Measurements from ENCODE around the gene ADAMTS10.
"Not testable (repeated sequence)": the region's sequence is repeated elsewhere in the genome, so short reads cannot be mapped to it uniquely, and the experiment has no call there.

Gene ADAMTS10

GRCh38 chr19:8595651-8596050 lies 14.9 kb downstream of the ADAMTS10 start:
- no peak for DNase-seq

- DNase-seq = no peak
Observed at GRCh38 chr19:8593931-8594330, 16.6 kb downstream of the ADAMTS10 start.

- peak in 50 of 51 donors; percentile 3 to 91 (median 78) for DNase-seq
Observed at GRCh38 chr19:8592231-8593009, 18.1 kb downstream of the ADAMTS10 start.

DNA sequence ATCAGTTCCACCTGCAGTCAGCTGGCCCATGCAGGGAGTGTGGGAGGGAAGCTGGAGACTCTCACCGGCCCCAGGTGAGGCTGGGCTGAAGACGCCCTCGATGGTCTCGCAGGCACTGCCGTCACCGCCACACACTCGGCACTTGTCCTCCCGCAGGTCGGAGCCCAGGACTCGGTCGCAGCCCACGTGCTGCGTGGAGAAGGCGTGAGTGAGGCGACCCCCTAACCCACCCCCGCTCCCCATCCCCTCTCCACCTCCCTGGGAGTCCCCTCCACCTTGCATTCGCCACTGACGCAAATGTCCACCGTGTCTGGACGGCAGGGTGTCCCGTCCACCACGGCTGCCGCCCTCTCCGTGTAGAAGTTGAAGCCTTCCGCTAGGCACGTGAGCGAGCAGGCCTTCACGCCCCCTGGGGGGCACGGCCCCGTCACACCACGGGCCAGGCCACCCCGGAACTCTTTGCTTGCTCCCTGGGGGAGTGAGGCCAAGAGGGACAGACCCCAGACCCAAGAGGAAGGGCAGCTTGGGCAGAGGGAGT lies 21.3 kb downstream of the ADAMTS10 start:
- DNase-seq = no peak

DNA sequence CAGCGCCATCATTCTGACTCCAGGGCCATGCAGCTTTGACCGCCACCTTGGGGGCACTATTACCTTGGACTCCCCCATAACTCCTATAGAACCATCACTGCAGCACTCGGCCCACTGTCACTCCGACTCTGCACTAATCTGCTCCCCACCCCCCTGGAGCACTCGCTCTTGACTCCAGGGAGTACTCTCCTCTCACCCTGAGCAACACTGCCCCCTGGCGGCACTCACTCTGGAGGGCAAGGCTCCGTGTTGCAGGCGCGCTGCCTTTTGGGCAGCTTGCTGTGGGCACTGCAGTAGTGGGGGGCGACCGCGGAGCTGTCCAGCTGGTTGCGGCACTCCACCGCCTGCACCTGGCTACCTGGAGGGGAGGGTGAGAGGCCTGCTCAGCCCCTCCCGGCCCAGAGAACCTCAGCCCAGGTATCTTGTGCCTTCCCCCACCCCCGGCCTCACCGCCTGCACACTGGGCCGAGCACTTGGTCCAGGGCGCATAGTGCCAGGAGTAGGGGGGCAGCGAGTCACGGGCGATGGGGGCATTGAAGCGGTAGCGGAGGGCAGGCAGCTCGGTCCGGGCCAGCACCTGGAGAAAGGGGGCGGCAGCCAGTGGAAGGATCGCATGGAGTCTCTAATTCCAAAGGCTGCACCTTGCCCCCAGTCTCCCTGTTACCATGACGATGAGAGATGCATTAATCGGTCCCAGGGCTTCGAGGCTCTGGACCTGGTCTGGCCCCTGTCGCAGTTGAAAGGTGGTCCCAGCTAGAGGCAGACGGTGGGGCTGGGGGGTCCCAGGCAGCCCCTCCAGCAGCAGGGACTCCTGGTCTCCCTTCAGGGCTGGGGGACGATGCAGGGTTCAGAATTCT lies 24.4 kb downstream of the ADAMTS10 start:
- DNase-seq = peak in 3 of 51 donors; percentile 13 to 21 (median 16)

DNA sequence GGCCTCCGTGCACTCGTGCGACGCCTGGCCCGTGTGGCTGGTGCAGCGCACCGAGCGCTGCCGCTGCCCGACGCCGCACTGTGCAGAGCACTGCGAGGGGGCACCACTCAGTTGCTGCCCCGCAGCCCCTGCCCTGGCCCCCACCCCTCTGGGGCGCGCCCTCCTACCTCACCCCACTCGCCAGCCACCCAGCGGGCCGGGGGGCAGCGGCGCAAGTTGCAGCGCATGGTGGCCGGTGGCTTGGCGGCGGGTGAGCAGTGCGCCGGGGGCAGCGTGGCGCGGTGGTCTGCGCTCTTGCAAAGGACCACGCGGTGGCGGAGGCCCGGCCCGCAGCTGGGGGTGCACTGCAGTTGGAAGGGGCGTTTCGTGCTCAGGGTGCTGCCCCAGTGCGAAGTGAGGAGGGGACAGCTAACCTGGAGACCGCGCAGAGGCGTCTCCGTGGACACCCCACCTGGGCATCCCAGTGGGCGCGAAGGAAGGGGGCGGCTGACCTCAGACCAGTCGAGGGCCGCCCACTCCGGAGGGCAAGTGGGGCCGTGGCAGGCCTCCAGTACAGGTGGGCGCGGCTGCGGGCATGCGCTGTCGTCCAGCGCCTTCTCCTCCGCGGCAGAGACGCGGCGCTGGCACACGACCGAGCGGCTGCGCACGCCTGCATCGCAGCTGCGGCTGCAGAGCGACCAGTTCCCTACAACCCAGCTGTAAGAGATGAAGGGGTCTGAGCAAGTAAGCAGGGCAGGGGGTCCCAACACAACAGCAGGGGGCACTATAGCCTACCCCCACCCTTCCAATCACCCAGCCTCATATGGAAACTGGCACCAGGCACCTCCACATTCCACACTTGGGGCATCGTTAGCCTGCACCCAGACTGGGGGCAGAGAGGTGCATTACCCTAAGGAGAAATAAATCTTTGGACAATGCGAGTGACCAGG lies 25.3 kb downstream of the ADAMTS10 start:
- DNase-seq = no peak

- peak in 44 of 51 donors; percentile 4 to 71 (median 38) for DNase-seq
Observed at GRCh38 chr19:8580710-8581281, 29.7 kb downstream of the ADAMTS10 start.

DNA sequence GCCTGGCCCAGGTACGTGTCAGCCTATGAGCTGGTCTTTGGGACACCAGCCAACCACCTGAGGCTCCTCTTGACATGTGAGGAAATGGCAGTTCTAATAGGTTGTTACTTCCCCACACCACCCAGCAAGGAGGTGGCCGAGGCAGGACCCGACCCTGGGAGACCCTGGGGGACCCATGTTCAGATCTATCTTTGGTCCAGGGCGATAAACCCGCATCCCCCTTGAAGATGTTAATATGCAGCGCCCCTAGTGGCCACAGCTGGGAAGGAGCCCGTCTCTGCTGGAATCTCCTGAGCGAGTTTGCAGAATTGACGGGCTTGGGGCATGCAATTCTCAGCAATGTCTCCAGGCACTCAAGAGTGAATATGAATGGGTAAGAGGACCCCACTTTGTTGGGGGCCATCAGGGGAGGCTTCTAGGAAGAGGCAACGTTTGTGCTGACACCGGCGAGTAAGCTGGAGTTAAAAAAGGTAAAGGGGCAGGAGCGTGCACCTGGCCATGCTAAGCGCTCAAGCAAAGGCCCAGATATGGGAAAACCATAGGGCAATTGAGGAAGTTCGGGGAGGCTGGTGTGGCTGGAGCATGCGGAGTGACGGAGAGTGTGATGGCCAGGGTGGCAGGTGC lies 31.8 kb downstream of the ADAMTS10 start:
- DNase-seq = peak in 44 of 51 donors; percentile 2 to 79 (median 36)

DNA sequence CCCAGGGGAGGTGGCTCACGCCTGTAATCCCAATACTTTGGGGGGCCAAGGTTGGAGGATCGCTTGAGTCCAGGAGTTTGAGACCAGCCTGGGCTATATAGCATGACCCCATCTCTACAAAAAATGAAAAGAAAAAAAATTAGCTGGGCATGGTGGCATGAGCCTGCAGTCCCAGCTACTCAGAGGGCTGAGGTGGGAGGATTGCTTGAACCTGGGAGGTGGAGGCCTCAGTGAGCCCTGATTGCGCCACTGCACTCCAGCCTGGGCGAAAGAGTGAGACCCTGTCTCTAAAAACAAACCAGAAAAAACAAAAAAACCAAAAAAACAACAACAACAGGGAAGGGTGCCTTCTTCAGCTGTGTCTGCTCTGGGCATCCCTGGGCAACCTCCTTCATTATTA lies 32.8 kb downstream of the ADAMTS10 start:
- no peak for DNase-seq

- DNase-seq = peak in 12 of 51 donors; percentile 4 to 36 (median 12)
Observed at GRCh38 chr19:8577247-8577646, 33.3 kb downstream of the ADAMTS10 start, which contains the start of gene MYO1F. MYO1F (minus strand) TSS chr19:8577442; CDS start chr19:8577309, 133 bp downstream.

GRCh38 chr19:8576273-8576993 lies 34.1 kb downstream of the ADAMTS10 start:
- peak in 2 of 51 donors; percentile 5 to 7 for DNase-seq

- no peak for DNase-seq
Observed at GRCh38 chr19:8575467-8575997, 35.0 kb downstream of the ADAMTS10 start.

- not testable (repeated sequence) for DNase-seq
Observed at GRCh38 chr19:8574619-8574922, 35.9 kb downstream of the ADAMTS10 start.

GRCh38 chr19:8573316-8573715 lies 37.2 kb downstream of the ADAMTS10 start:
- DNase-seq = no peak

GRCh38 chr19:8571006-8571411 lies 39.5 kb downstream of the ADAMTS10 start:
- peak in 22 of 51 donors; percentile 2 to 56 (median 26) for DNase-seq

DNA sequence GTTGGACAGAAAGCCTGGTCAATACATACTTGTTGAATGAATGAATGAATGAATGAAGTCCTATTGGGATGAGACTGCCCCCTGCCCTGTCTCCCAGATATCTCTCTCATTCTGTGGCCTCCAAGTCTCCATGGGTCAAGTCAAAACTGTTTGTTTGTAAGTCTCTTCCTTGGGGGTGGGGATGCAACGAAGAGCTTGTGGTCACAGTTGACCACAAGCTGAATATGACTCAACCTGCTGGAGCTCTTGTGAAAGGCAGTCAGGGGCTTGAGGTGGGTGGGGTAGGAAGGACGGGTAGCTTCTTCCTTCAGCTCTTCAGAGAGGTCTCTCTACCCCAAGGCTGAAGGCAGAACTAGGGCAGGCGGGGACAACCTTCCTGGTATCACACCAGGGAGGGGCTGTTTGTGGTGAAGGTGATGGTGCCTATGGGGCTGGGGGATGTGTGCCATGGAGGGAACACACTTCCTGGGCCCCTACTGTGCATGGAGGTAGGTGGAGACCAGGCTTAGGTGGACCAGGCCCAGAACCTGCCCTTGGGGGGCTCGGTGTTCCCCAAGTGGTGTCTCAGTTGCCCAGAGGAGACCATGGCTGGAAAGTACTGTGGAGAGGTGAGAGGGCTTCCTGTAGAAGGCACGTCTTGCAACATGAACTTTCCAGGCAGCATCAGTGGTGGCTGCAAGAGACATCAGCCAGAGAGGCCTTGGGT lies 41.3 kb downstream of the ADAMTS10 start:
- peak in 12 of 51 donors; percentile 5 to 43 (median 11) for DNase-seq

GRCh38 chr19:8567522-8568172 lies 42.9 kb downstream of the ADAMTS10 start:
- peak in 17 of 51 donors; percentile 4 to 39 (median 16) for DNase-seq

DNA sequence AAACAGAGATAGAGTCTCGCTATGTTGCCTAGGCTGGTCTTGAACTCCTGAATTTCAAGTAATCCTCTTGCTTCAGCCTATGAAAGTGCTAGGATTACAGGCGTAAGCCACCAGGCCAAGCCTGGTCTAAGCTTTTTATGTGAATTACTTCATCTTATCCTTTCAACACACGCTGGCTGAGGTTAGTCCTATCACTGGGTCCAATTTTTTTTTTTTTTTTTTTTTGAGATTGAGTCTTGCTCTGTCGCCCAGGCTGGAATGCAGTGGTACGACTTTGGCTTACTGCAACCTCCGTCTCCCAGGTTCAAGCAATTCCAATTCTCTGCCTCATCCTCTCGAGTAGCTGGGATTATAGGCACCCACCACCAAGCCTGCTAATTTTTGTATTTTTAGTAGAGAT lies 43.7 kb downstream of the ADAMTS10 start:
- no peak for DNase-seq

Data from hypothalamus (tissue), 51 donors.